HFF-Myc (cell line): ENCODE measurements around the gene HS3ST4.

Experiments
- DNase-seq: peaks from one replicate; pipeline ENCODE4 v3.0.0-alpha.2; 2011; ENCODE audit warnings: low read depth; ENCODE audit errors: extremely low read depth
- H3K4me3 ChIP-seq: replicated peaks from 2 replicates; pipeline ENCODE4 v1.5.1; 2011; ENCODE audit warnings: low read depth, mild to moderate bottlenecking, control low read depth, low read length
- TF ChIP-seq, protein P1 (sequence below): IDR thresholded peaks from 2 replicates; pipeline ENCODE4 v1.5.1; 2012; ENCODE audit warnings: mild to moderate bottlenecking, low read depth, low read length, control low read depth; ENCODE audit errors: missing control alignments

The HS3ST4 gene

DNA sequence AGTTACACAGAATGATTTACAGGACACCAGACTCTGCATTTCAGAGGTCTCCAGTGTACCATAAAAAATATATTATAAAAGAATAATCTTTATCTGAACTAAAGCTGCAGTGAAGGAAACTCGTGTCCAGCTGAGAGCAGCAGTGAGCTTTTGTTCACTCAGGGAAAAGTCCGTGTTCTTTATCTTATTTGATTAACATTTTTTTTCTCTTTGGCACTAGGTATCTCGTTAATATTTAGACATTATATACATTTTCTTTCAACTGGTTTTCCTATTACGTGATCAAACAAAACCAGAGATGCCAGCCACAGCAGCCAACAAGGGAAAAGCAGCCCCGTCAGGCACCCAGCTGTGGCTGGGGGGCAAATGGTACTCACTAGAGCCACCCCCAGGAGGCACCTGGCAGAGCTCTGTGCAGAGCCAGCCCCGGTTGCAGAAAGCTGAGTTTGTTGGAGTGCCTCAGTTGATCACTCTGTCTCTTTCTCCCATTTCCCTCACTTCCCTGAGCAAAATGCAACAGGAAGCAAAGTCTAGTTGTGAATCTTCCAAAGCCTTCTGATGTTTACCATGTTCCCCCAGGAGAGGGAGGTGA lies 1.1 kb upstream of the HS3ST4 start:
- TF ChIP-seq, protein P1, sequence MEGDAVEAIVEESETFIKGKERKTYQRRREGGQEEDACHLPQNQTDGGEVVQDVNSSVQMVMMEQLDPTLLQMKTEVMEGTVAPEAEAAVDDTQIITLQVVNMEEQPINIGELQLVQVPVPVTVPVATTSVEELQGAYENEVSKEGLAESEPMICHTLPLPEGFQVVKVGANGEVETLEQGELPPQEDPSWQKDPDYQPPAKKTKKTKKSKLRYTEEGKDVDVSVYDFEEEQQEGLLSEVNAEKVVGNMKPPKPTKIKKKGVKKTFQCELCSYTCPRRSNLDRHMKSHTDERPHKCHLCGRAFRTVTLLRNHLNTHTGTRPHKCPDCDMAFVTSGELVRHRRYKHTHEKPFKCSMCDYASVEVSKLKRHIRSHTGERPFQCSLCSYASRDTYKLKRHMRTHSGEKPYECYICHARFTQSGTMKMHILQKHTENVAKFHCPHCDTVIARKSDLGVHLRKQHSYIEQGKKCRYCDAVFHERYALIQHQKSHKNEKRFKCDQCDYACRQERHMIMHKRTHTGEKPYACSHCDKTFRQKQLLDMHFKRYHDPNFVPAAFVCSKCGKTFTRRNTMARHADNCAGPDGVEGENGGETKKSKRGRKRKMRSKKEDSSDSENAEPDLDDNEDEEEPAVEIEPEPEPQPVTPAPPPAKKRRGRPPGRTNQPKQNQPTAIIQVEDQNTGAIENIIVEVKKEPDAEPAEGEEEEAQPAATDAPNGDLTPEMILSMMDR, result no peak
- no peak overlapping the region for H3K4me3 ChIP-seq
- no peak for DNase-seq

DNA sequence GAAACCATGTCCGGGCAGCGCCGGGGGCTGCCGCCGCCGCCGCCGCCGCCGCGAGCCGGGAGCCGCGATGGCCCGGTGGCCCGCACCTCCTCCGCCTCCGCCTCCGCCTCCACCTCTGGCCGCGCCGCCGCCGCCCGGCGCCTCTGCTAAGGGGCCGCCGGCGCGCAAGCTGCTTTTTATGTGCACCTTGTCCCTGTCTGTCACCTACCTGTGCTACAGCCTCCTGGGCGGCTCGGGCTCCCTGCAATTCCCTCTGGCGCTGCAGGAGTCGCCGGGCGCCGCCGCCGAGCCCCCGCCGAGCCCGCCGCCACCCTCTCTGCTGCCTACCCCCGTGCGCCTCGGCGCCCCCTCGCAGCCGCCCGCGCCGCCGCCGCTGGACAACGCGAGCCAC lies 587 bp downstream of the HS3ST4 start:
- H3K4me3 ChIP-seq, result no peak overlapping the region
- TF ChIP-seq, protein P1, result no peak
- DNase-seq, result no peak

DNA sequence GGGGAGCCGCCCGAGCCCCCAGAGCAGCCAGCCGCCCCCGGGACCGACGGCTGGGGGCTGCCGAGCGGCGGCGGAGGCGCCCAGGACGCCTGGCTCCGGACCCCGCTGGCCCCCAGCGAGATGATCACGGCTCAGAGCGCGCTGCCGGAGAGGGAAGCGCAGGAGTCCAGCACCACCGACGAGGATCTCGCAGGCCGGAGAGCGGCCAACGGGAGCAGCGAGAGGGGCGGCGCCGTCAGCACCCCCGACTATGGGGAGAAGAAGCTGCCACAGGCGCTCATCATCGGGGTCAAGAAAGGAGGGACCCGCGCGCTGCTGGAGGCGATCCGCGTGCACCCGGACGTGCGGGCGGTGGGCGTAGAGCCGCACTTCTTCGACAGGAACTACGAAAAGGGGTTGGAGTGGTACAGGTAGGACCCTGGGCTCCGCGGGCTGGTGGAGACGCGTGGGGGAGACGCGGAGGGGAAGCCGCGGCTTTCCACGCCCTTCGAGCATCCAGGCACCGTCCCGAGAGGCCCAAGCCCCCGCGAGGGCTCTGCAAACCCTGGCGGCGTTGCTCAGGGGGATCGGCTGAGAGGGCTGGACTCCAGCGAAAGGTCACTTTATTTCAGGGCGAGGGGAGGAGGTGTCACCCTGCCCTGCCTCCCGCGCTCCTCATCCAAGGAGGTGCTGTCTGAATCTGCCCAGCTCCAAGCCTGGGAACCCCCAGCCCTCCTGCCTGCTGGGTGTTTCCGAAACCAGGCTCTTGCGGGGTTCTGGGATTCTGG lies 1.2 kb downstream of the HS3ST4 start:
- H3K4me3 ChIP-seq, result no peak overlapping the region
- no peak for DNase-seq
- TF ChIP-seq, protein P1, result no peak

DNA sequence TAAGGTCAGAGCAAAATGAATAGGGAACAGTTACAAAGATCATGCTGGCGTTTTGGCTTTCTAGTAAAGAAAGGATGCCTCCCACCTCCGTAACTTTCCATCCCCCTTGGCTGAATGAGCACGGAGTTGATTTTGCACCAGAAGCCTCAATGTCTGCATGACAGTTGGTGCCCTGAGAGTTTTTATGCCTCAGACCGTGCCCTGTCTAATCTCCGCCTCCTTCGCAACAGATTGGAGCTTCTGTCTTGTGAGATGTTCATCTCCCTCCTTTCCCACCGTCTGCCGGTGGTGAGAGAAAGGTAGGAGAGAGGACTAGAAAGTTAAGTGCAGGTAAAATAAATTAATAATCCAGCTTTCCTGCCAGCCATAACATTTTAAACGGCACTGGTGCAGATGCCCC lies 1.9 kb downstream of the HS3ST4 start:
- H3K4me3 ChIP-seq, result no peak overlapping the region
- TF ChIP-seq, protein P1, result no peak
- no peak for DNase-seq

DNA sequence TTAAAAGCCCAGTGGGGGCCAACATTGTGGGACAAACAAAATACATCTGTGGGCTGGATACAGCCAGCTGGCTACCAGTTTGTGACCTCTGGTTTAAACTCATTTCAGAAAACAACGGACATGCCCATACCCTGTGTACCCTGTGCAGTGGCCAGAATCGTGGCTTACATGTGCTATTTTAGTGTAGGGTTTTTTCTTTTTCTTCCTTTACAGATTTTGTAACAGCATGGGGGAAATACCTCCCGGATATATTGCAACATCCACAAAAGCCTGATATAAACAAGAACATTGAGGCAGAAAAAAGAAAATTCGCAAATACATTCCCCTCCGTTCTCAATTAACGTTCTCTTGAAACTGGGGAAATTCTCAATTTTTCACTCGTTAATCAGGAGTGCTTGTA lies 7.3 kb downstream of the HS3ST4 start:
- H3K4me3 ChIP-seq, result no peak overlapping the region
- no peak for DNase-seq
- TF ChIP-seq, protein P1, result no peak

DNA sequence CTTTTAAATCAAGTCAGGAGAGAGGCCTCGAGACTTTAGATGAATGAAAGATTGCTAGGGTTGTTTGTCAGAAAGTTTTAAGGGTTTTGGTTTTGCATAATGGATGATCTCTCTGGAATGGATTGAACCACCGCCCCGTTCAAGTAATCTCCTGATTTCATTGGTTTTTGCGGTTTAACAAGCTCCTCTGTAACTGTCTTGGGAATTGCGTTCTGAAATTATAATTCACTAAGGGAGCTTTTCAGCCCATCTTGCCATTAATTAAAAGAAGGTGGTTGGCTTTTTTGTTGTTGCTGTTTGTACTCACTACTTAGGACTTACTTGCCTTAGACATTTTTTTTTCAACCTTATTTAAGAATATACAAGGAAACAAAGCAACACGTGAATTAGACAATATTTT lies 8.8 kb downstream of the HS3ST4 start:
- no peak for DNase-seq
- TF ChIP-seq, protein P1, result no peak
- H3K4me3 ChIP-seq, result no peak overlapping the region
